ENCODE results near the gene N4BP2L1. TPM values are rescaled to one million over a fixed set of nuclear protein-coding genes. Genes with fewer than 3 reads are reported as not detected.

The N4BP2L1 gene
- polyA plus RNA-seq, 3 donors = 50.9 to 82.5 (median 81.5) TPM

GRCh38 chr13:32438871-32439270 lies 10.9 kb upstream of the N4BP2L1 start:
- intact Hi-C loops (cut with micrococcal nuclease) = no loop called here
- Histone ChIP-seq H2AFZ (ENCODE audit: insufficient read depth, low read depth, low read length, poor library complexity, severe bottlenecking) (no peak overlapping the region), H3K36me3 (replicated peaks in 1 of 2; ENCODE audit: control insufficient read depth in 1 of 2, insufficient read depth in 2 of 2, low read length in 2 of 2) (no peaks in the 10 kb centered on the region), H3K9ac (ENCODE audit: insufficient read depth, low read length, poor library complexity, severe bottlenecking) (no peak overlapping the region), H3K4me2 (replicated peaks; ENCODE audit: extremely low read depth, low read length, poor library complexity, severe bottlenecking) (no peak overlapping the region), H3K27ac (ENCODE audit: low read depth in 1 of 2, low read length in 2 of 2) (no peak overlapping the region), H3K79me2 (ENCODE audit: insufficient read depth, low read length) (no peaks in the 10 kb centered on the region), H3K27me3 (ENCODE audit: control insufficient read depth in 2 of 2, insufficient read depth in 2 of 2, low read length in 2 of 2) (no peaks in the 10 kb centered on the region), H3K4me1 (ENCODE audit: control insufficient read depth in 1 of 2, insufficient read depth in 2 of 2, low read length in 2 of 2) (peaks cover 8 to 9% of the 10 kb centered on the region in 2 donors), H4K20me1 (ENCODE audit: insufficient read depth, low read length) (no peaks in the 10 kb centered on the region), H3K9me3 (replicated peaks in 1 of 2; ENCODE audit: control insufficient read depth in 1 of 2, insufficient read depth in 1 of 2, low read length in 2 of 2) (no peaks in the 10 kb centered on the region), H3K4me3 (replicated peaks in 1 of 3; ENCODE audit: low read depth in 2 of 3, low read length in 3 of 3) (no peak overlapping the region)
- peaks cover 11% of the 10 kb centered on the region for H3K4me1 Mint-ChIP-seq
- no peaks in the 10 kb centered on the region for H3K9me3 Mint-ChIP-seq
- H3K27me3 Mint-ChIP-seq (ENCODE audit: low read depth in 3 of 3) = peaks cover 0 to 2% (median 1%) of the 10 kb centered on the region in 3 donors
- WGBS (ENCODE audit: insufficient coverage) = 100% methylated on average over 3 of the region's 4 CpGs
- TF ChIP-seq, protein P1, sequence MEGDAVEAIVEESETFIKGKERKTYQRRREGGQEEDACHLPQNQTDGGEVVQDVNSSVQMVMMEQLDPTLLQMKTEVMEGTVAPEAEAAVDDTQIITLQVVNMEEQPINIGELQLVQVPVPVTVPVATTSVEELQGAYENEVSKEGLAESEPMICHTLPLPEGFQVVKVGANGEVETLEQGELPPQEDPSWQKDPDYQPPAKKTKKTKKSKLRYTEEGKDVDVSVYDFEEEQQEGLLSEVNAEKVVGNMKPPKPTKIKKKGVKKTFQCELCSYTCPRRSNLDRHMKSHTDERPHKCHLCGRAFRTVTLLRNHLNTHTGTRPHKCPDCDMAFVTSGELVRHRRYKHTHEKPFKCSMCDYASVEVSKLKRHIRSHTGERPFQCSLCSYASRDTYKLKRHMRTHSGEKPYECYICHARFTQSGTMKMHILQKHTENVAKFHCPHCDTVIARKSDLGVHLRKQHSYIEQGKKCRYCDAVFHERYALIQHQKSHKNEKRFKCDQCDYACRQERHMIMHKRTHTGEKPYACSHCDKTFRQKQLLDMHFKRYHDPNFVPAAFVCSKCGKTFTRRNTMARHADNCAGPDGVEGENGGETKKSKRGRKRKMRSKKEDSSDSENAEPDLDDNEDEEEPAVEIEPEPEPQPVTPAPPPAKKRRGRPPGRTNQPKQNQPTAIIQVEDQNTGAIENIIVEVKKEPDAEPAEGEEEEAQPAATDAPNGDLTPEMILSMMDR (IDR thresholded peaks at IDR 0.05) = no peak
- peaks cover 0 to 7% of the 10 kb centered on the region in 2 donors for H3K36me3 Mint-ChIP-seq
- no peak overlapping the region for H3K27ac Mint-ChIP-seq
- H3K4me3 Mint-ChIP-seq = no peak overlapping the region
- DNase-seq = no peak

GRCh38 chr13:32432856-32433255 lies 4.9 kb upstream of the N4BP2L1 start:
- DNase-seq = no peak
- Histone ChIP-seq H3K9me3 (replicated peaks in 1 of 2; ENCODE audit: control insufficient read depth in 1 of 2, insufficient read depth in 1 of 2, low read length in 2 of 2) (no peaks in the 10 kb centered on the region), H3K4me2 (replicated peaks; ENCODE audit: extremely low read depth, low read length, poor library complexity, severe bottlenecking) (no peak overlapping the region), H3K79me2 (ENCODE audit: insufficient read depth, low read length) (no peaks in the 10 kb centered on the region), H4K20me1 (ENCODE audit: insufficient read depth, low read length) (no peaks in the 10 kb centered on the region), H3K27ac (ENCODE audit: low read depth in 1 of 2, low read length in 2 of 2) (no peak overlapping the region), H3K27me3 (ENCODE audit: control insufficient read depth in 2 of 2, insufficient read depth in 2 of 2, low read length in 2 of 2) (no peaks in the 10 kb centered on the region), H3K36me3 (replicated peaks in 1 of 2; ENCODE audit: control insufficient read depth in 1 of 2, insufficient read depth in 2 of 2, low read length in 2 of 2) (no peaks in the 10 kb centered on the region), H3K4me3 (replicated peaks in 1 of 3; ENCODE audit: low read depth in 2 of 3, low read length in 3 of 3) (no peak overlapping the region), H3K9ac (ENCODE audit: insufficient read depth, low read length, poor library complexity, severe bottlenecking) (no peak overlapping the region), H3K4me1 (ENCODE audit: control insufficient read depth in 1 of 2, insufficient read depth in 2 of 2, low read length in 2 of 2) (peaks cover 21 to 24% of the 10 kb centered on the region in 2 donors), H2AFZ (ENCODE audit: insufficient read depth, low read depth, low read length, poor library complexity, severe bottlenecking) (no peak overlapping the region)
- peaks cover 2% of the 10 kb centered on the region in 2 donors for H3K36me3 Mint-ChIP-seq
- 100% methylated on average over 3 of the region's 3 CpGs for WGBS (ENCODE audit: insufficient coverage)
- no peak overlapping the region for H3K4me3 Mint-ChIP-seq
- peaks cover 0 to 2% (median 2%) of the 10 kb centered on the region in 3 donors for H3K27me3 Mint-ChIP-seq (ENCODE audit: low read depth in 3 of 3)
- H3K4me1 Mint-ChIP-seq = peaks cover 21% of the 10 kb centered on the region
- H3K27ac Mint-ChIP-seq = no peak overlapping the region
- intact Hi-C loops (cut with micrococcal nuclease) = no loop called here
- no peaks in the 10 kb centered on the region for H3K9me3 Mint-ChIP-seq
- TF ChIP-seq, protein P1 (IDR thresholded peaks at IDR 0.05) = no peak

Data from CD14-positive monocyte (primary cell).